ENCODE measurements around the gene ENTPD8.
"Not testable (repeated sequence)": the region's sequence is repeated elsewhere in the genome, so short reads cannot be mapped to it uniquely, and the experiment has no call there.

Gene ENTPD8

DNA sequence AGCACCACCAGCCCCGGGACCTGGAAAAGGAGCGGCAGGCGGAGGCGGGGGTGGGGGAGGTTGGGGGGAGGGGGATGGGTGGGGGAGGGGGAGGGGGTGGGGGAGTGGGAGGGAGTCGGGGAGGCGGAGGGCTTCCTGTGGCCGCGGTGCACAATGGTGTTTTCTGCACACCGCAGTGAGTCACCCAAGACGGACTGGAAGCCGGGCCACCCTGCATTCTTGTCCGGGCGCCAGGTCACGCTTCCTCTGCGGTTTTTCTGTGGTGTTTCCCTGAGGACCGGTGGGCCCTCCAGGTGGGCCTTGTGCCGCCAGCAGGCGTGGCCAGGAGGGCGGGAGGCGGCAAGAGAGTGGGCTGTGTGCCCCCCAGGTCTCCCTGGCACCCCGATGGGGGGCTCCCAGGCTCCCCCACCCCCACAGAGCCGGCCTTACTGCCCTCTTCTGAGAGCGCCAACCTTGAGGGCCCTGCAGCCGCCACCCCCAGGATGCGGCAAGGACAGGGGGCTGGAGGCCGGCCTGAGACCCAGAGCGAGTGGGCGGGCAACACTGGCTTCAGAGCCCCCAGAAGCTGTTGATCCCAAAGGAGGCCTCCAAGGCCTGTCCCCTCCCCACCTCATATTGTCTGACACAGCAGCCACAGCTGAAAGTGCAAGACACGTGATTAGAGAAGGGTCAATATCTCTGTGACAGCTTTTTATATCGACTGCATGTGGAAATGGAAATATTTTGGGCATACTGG, 29.3 kb downstream of the ENTPD8 start:
- no peak overlapping the region for H3K4me3 ChIP-seq (ENCODE audit: low read depth, low read length)
- TF ChIP-seq CTCF (IDR thresholded peaks at IDR 0.05; ENCODE audit: borderline replicate concordance, insufficient read depth, low read depth, low read length): no peak

GRCh38 chr9:137411260-137411644, 29.9 kb downstream of the ENTPD8 start:
- H3K4me3 ChIP-seq (ENCODE audit: low read depth, low read length): no peak overlapping the region
- no peak for TF ChIP-seq CTCF (IDR thresholded peaks at IDR 0.05; ENCODE audit: borderline replicate concordance, insufficient read depth, low read depth, low read length)

- no peak overlapping the region for H3K4me3 ChIP-seq (ENCODE audit: low read depth, low read length)
- TF ChIP-seq CTCF (IDR thresholded peaks at IDR 0.05; ENCODE audit: borderline replicate concordance, insufficient read depth, low read depth, low read length): no peak
Measured at GRCh38 chr9:137410891-137411249, 30.3 kb downstream of the ENTPD8 start.

DNA sequence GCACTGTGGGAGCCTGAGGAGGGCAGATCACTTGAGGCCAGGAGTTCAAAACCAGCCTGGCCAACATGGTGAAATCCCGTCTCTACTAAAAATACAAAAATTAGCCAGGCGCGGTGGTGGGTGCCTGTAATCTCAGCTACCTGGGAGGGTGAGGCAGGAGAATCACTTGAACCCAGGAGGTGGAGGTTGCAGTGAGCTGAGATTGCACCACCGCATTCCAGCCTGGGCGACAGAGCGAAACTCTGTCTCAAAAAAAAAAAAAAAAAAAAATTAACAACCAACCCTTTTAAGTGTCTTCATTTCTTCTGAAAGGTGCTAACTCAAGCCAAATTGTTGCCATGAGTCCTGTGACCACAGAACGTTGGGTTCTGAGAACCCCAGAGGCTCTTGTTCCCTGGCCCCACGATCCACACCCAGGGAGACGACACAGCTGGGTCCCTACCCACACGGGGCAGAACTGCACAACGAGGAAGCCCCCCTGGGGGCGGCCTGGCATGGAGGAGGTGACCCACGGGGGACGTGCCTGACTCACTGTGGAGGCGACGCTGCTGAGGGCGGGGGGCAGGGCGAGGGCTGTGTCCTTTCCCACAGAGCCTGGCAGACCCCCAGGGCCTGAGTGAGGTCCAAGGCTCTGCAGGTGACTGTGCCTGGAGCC, 30.8 kb downstream of the ENTPD8 start:
- not testable (repeated sequence) for H3K4me3 ChIP-seq (ENCODE audit: low read depth, low read length)

DNA sequence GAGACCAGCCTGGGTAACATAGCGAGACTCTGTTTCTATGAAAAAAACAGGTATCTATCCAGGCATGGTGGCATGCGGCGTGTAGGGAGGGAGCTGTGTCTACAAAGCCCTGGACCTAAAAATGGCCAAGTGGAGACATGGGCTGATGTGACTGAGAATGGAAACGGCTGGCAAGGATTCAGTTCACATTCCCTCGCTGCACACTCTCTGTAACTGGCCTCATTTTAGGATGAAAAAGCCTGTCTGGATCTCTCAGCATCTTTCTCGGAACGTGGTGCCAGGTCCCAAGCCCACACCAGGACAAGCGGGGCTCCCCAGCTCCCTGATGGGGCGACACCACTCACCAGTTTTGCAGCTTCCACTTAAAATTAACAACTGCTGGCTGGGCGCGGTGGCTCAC, 31.6 kb downstream of the ENTPD8 start:
- H3K4me3 ChIP-seq (ENCODE audit: low read depth, low read length): no peak overlapping the region
- TF ChIP-seq CTCF (IDR thresholded peaks at IDR 0.05; ENCODE audit: borderline replicate concordance, insufficient read depth, low read depth, low read length): no peak

DNA sequence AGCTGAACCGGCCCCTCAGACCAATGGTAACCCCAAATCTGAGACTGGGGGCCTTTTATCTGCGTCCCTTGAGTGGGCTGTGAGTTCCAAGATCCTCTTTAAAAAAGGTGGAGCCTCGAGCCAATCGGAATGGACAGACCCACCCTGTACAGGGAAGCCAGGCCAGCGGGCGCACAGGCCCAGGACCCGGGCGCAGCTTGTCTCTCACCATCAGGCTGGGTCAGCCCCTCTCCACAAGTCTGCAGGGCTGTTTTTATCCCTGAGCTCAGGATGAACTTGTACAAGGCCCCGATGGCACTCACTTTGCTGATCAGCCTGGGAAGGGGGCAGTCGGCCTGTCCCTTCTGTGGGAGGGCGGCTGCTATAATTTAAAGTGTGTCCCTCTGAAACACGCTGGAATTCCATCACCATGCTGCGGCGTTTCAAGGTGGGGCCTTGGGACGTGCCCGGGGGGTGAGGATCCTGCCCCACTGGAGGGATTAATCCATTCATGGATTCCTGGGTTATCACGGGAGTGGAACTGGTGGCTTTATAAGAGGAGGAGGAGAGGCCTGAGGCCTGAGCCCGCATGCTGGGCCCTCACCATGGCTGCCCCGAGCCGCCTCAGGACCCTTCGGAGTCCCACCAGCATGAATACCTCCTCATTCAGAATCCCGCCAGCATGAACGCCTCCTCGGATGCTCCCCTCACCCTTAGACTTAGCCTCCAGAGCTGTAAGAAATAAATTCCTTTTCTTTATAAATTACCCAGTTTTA, 32.3 kb downstream of the ENTPD8 start:
- no peak overlapping the region for H3K4me3 ChIP-seq (ENCODE audit: low read depth, low read length)
- TF ChIP-seq CTCF (IDR thresholded peaks at IDR 0.05; ENCODE audit: borderline replicate concordance, insufficient read depth, low read depth, low read length): no peak

DNA sequence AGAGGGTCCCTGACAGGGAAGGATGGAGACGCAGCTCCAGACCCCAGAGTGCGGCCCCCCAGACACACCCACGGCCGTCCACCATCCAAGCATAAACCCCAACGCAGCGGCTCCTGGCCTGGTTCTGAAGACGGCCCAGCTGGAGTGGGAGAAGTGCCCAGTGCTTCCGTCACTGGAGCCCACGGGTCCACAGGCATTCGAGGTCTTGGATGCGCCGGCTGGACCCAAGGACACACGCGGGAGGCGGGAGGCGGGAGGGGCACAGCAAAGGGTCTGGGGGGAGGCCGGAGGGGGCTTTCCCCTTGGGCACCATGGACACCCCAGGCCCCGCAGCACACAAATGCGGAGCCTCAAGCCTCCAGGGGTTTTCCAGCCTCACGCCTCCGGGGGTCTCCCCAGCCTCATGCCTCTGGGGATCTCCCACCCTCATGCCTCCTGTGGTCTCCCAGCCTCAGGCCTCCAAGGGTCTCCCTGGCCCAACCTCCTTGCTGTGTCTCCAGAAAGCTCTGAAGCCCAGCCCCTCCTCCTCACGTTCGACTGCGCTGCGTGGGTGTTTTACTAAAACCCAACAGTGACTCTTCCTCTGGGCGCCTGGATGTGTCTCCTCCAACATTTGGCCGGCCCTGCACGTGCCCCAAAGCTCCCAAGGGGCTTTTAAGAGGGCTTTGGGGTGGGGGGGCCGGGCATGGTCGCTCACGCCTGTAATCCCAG, 33.4 kb downstream of the ENTPD8 start:
- no peak for TF ChIP-seq CTCF (IDR thresholded peaks at IDR 0.05; ENCODE audit: borderline replicate concordance, insufficient read depth, low read depth, low read length)
- peak overlapping the region; percentile 44 for H3K4me3 ChIP-seq (ENCODE audit: low read depth, low read length)
